CD4-positive, alpha-beta T cell treated with Interleukin-2 at 100 ng/mL for 4 hours (primary cell): ENCODE data around the gene RPL3.

Source experiments
- DNase-seq: peaks from one replicate; pipeline ENCODE4 v3.0.0-alpha.2; 2020; ENCODE audit warnings: low spot score

The RPL3 gene

GRCh38 chr22:39282645-39283321 lies 36.6 kb downstream of the RPL3 start:
- no peak for DNase-seq

- no peak for DNase-seq
These were observed 38.3 kb downstream of the RPL3 start for GRCh38 chr22:39281126-39281525.

GRCh38 chr22:39280250-39280649 lies 39.2 kb downstream of the RPL3 start:
- no peak for DNase-seq

GRCh38 chr22:39279170-39279850 lies 40.1 kb downstream of the RPL3 start:
- no peak for DNase-seq

- no peak for DNase-seq
These were observed 41.4 kb downstream of the RPL3 start for GRCh38 chr22:39278040-39278439.

- no peak for DNase-seq
These were observed 42.2 kb downstream of the RPL3 start for GRCh38 chr22:39277142-39277607.

GRCh38 chr22:39276440-39277141 lies 42.8 kb downstream of the RPL3 start:
- DNase-seq = no peak

GRCh38 chr22:39275814-39276439 lies 43.5 kb downstream of the RPL3 start:
- no peak for DNase-seq

GRCh38 chr22:39273950-39274887 lies 45.2 kb downstream of the RPL3 start:
- DNase-seq = no peak

GRCh38 chr22:39270792-39271191 lies 48.6 kb downstream of the RPL3 start:
- DNase-seq = no peak

- DNase-seq = no peak
These were observed 49.1 kb downstream of the RPL3 start for GRCh38 chr22:39270280-39270679.

GRCh38 chr22:39269095-39269790 lies 50.2 kb downstream of the RPL3 start:
- no peak for DNase-seq

GRCh38 chr22:39268645-39269044 lies 50.8 kb downstream of the RPL3 start:
- no peak for DNase-seq

GRCh38 chr22:39267974-39268373 lies 51.4 kb downstream of the RPL3 start:
- no peak for DNase-seq

- DNase-seq = no peak
These were observed 52.9 kb downstream of the RPL3 start for GRCh38 chr22:39266398-39267030.

- no peak for DNase-seq
These were observed 54.1 kb downstream of the RPL3 start for GRCh38 chr22:39265143-39265886.

- peak; percentile 10 for DNase-seq
These were observed 54.9 kb downstream of the RPL3 start for GRCh38 chr22:39264349-39265038.

- no peak for DNase-seq
These were observed 55.6 kb downstream of the RPL3 start for GRCh38 chr22:39263626-39264348.
